IMR-90 (cell line): ENCODE results near the gene SH3D21. TPM values are rescaled to one million over a fixed set of nuclear protein-coding genes. Genes with fewer than 3 reads are reported as not detected.

ENCODE experiments used
- ATAC-seq: fragments of 200-7000 bp; cut with Tn5 transposase; 2 replicates; pipeline ENCODE4 v1.9.1; 2020; ENCODE audit warnings: low read depth, mild to moderate bottlenecking, moderate library complexity
- BruUV-seq: library from RNA; stranded (reverse); fragments of 400-500 nt; replicated peaks from 2 replicates; lab custom pipeline; 2021; lab: Mats Ljungman, UMichigan
- CTCF ChIA-PET: fragments of 300-600 bp; formaldehyde crosslinking; extraction: SDS; loops from one replicate; lab custom pipeline; 2021; ENCODE audit warnings: antibody characterized with exemption; lab: Yijun Ruan, JAX
- POLR2A ChIA-PET: fragments of 300-600 bp; sonication (Branson Sonifier 250); formaldehyde crosslinking; loops from one replicate; lab custom pipeline; 2022; ENCODE audit warnings: antibody characterized with exemption; ENCODE audit not compliant: unreplicated experiment; lab: Charles Lee
- DNase-seq: peaks from one replicate; pipeline ENCODE4 v3.0.0; 2013
- H2AFZ ChIP-seq: replicated peaks from 2 replicates; pipeline ENCODE3; 2013; ENCODE audit warnings: low read length, mild to moderate bottlenecking; ENCODE audit not compliant: poor library complexity
- H2AK5ac ChIP-seq: 2 replicates; pipeline ENCODE4 v1.6.1; 2013; ENCODE audit warnings: low read depth, low read length, inconsistent platforms
- H2AK9ac ChIP-seq: replicated peaks from 2 replicates; pipeline ENCODE3; 2013; ENCODE audit warnings: mild to moderate bottlenecking, low read depth, low read length, moderate library complexity; ENCODE audit not compliant: poor library complexity
- H2BK120ac ChIP-seq: 2 replicates; pipeline ENCODE4 v1.6.1; 2013; ENCODE audit warnings: low read depth, low read length, inconsistent platforms
- H2BK15ac ChIP-seq: 3 replicates; pipeline ENCODE4 v1.6.1; 2013; ENCODE audit warnings: low read depth, low read length, inconsistent platforms
- H2BK20ac ChIP-seq: 2 replicates; pipeline ENCODE4 v1.6.1; 2013; ENCODE audit warnings: low read depth, mild to moderate bottlenecking, inconsistent platforms, low read length, moderate library complexity
- H2BK5ac ChIP-seq: 2 replicates; pipeline ENCODE4 v1.6.1; 2013; ENCODE audit warnings: mild to moderate bottlenecking, low read depth, low read length, inconsistent platforms; ENCODE audit not compliant: poor library complexity, severe bottlenecking
- H3K14ac ChIP-seq: replicated peaks from 2 replicates; pipeline ENCODE4 v1.6.1; 2013; ENCODE audit warnings: low read depth, low read length, inconsistent platforms
- H3K18ac ChIP-seq: 2 replicates; pipeline ENCODE4 v1.6.1; 2013; ENCODE audit warnings: low read depth, low read length, control low read depth
- H3K23ac ChIP-seq: 2 replicates; pipeline ENCODE4 v1.6.1; 2013; ENCODE audit warnings: low read depth, low read length, inconsistent platforms
- H3K27ac ChIP-seq: 2 replicates; pipeline ENCODE4 v1.5.1; 2013; ENCODE audit warnings: mild to moderate bottlenecking, control low read depth, low read length; ENCODE audit not compliant: insufficient read depth
- H3K27me3 ChIP-seq: 2 replicates; pipeline ENCODE4 v1.6.1; 2013; ENCODE audit warnings: low read length; ENCODE audit not compliant: control insufficient read depth, insufficient read depth
- H3K36me3 ChIP-seq: 2 replicates; pipeline ENCODE4 v1.6.1; 2013; ENCODE audit warnings: low read length, mixed read lengths; ENCODE audit not compliant: control insufficient read depth, insufficient read depth
- H3K4ac ChIP-seq: 2 replicates; pipeline ENCODE4 v1.6.1; 2013; ENCODE audit warnings: low read depth, low read length, inconsistent platforms
- H3K4me1 ChIP-seq: 2 replicates; pipeline ENCODE4 v1.6.1; 2013; ENCODE audit warnings: low read length, mixed read lengths; ENCODE audit not compliant: control insufficient read depth, insufficient read depth
- H3K4me2 ChIP-seq: 2 replicates; pipeline ENCODE4 v1.6.1; 2013; ENCODE audit warnings: low read depth, mild to moderate bottlenecking, control low read depth, low read length, moderate library complexity
- H3K4me3 ChIP-seq: 2 replicates; pipeline ENCODE4 v1.5.1; 2013; ENCODE audit warnings: low read depth, mild to moderate bottlenecking, control low read depth, low read length, moderate library complexity; ENCODE audit not compliant: insufficient read depth
- H3K56ac ChIP-seq: 2 replicates; pipeline ENCODE4 v1.6.1; 2013; ENCODE audit warnings: low read length, inconsistent platforms; ENCODE audit not compliant: insufficient read depth; ENCODE audit errors: extremely low read depth
- H3K79me1 ChIP-seq, 2 experiments: 2 replicates each; pipeline ENCODE4 v1.6.1; 2013; ENCODE audit warnings: low read length in 2 of 2, inconsistent platforms in 1 of 2, low read depth in 1 of 2
- H3K9ac ChIP-seq: 2 replicates; pipeline ENCODE4 v1.6.1; 2013; ENCODE audit warnings: low read depth, low read length, control low read depth
- H3K9me1 ChIP-seq: 2 replicates; pipeline ENCODE4 v1.6.1; 2013; ENCODE audit warnings: low read length, inconsistent platforms; ENCODE audit not compliant: insufficient read depth
- H3K9me3 ChIP-seq: 2 replicates; pipeline ENCODE4 v1.6.1; 2013; ENCODE audit warnings: low read length; ENCODE audit not compliant: control insufficient read depth, insufficient read depth
- H4K20me1 ChIP-seq: 2 replicates; pipeline ENCODE4 v1.6.1; 2013; ENCODE audit warnings: low read length, inconsistent platforms; ENCODE audit not compliant: insufficient read depth
- H4K5ac ChIP-seq: 2 replicates; pipeline ENCODE4 v1.6.1; 2013; ENCODE audit warnings: mild to moderate bottlenecking, low read depth, low read length, control low read depth
- H4K8ac ChIP-seq, 2 experiments: 2 replicates each; pipeline ENCODE4 v1.6.1; 2013; ENCODE audit warnings: low read depth in 2 of 2, low read length in 2 of 2, control low read depth in 1 of 2, inconsistent platforms in 1 of 2
- H4K91ac ChIP-seq: 2 replicates; pipeline ENCODE4 v1.6.1; 2013; ENCODE audit warnings: low read depth, low read length, inconsistent platforms; ENCODE audit not compliant: insufficient read depth
- BHLHE40 ChIP-seq: fragments of 150-350 bp; IDR thresholded peaks from 2 replicates; pipeline ENCODE4 v1.6.1; 2016; ENCODE audit warnings: mild to moderate bottlenecking, low read depth, low read length
- CEBPB ChIP-seq: IDR thresholded peaks from 2 replicates; pipeline ENCODE4 v1.6.1; 2012; ENCODE audit warnings: low read depth, low read length, improper control_type of control experiment
- CHD1 ChIP-seq: IDR thresholded peaks from 2 replicates; pipeline ENCODE4 v1.6.1; 2012; ENCODE audit warnings: low read depth, low read length, improper control_type of control experiment
- CTCF ChIP-seq: conservative IDR thresholded peaks from 2 replicates; pipeline ENCODE4 v1.5.1; 2012; ENCODE audit warnings: mild to moderate bottlenecking, low read depth, low read length, improper control_type of control experiment
- MAFK ChIP-seq: IDR thresholded peaks from 2 replicates; pipeline ENCODE4 v1.6.1; 2012; ENCODE audit warnings: low read depth, low read length, improper control_type of control experiment
- MAZ ChIP-seq: IDR thresholded peaks from 2 replicates; pipeline ENCODE4 v1.6.1; 2012; ENCODE audit warnings: low read depth, mild to moderate bottlenecking, low read length, improper control_type of control experiment, moderate library complexity, borderline replicate concordance
- POLR2A ChIP-seq: IDR thresholded peaks from 2 replicates; pipeline ENCODE4 v1.6.1; 2012; ENCODE audit warnings: mild to moderate bottlenecking, low read depth, low read length
- RAD21 ChIP-seq: IDR thresholded peaks from 2 replicates; pipeline ENCODE4 v1.6.1; 2012; ENCODE audit warnings: low read length, improper control_type of control experiment
- RFX5 ChIP-seq: IDR thresholded peaks from 2 replicates; pipeline ENCODE4 v1.8.0; 2012; ENCODE audit warnings: low read depth, mild to moderate bottlenecking, low read length, moderate library complexity
- SMC3 ChIP-seq: fragments of 150-350 bp; IDR thresholded peaks from 2 replicates; pipeline ENCODE4 v1.6.1; 2016; ENCODE audit warnings: low read depth, mild to moderate bottlenecking, antibody characterized with exemption, low read length, moderate library complexity
- WGBS, 2 experiments: methylation state at CpG; one replicate each; pipeline versions ENCODE4 v1.1.5 to v1.1.7; 2013; ENCODE audit warnings: missing lambda C conversion rate in 2 of 2; ENCODE audit not compliant: insufficient read length in 1 of 2; ENCODE audit errors: extremely low coverage in 2 of 2; 5-methylcytosine and 5-hydroxymethylcytosine counted together
- dilution Hi-C: fragments of 300-500 bp; cut with HindIII; formaldehyde crosslinking; loops from one replicate; pipeline ENCODE4 v1.14.3; 2018; ENCODE audit warnings: low sequenced_read_pairs; ENCODE audit not compliant: unreplicated experiment
- in situ Hi-C: fragments of 300-500 bp; cut with MboI; formaldehyde crosslinking; loops from 3 replicates; pipeline ENCODE4 v1.14.3; 2019; ENCODE audit warnings: low sequenced_read_pairs, inconsistent platforms, mixed read lengths
- intact Hi-C: fragments of 100-400 bp; cut with micrococcal nuclease; formaldehyde crosslinking; loops from 2 replicates; pipeline ENCODE4 v1.10.0; 2022
- polyA plus RNA-seq, 3 experiments: library from polyadenylated mRNA; depleted of rRNA; stranded (reverse); fragments of >200 nt; gene quantifications; 2 replicates each; pipeline ENCODE4 v1.2.3, GENCODE V29; 2012; ENCODE audit warnings: low replicate concordance in 1 of 3
- total RNA-seq: library from RNA; depleted of rRNA; stranded (reverse); fragments of >200 nt; gene quantifications from 2 replicates; pipeline ENCODE4 v1.2.3, GENCODE V29; 2012
- TF ChIP-seq, protein P1 (sequence below): fragments of 150-350 bp; IDR thresholded peaks from 2 replicates; pipeline ENCODE4 v1.6.1; 2016; ENCODE audit warnings: low read depth, mild to moderate bottlenecking, low read length, moderate library complexity, borderline replicate concordance
- TF ChIP-seq, protein P2 (sequence below): fragments of 150-350 bp; IDR thresholded peaks from 2 replicates; pipeline ENCODE4 v1.6.1; 2017; ENCODE audit warnings: mild to moderate bottlenecking, antibody characterized with exemption, low read length, low read depth

The SH3D21 gene
- total and polyA plus RNA-seq, 2 of the 4 experiments (the other 2 are of a cell fraction) = 1.8 to 11.9 TPM

- no peak overlapping the region for H3K9ac ChIP-seq
- H4K20me1 ChIP-seq = peaks cover 18% of the 10 kb centered on the region
- H4K8ac ChIP-seq = no peak overlapping the region
- no peak overlapping the region for H4K5ac ChIP-seq
- no peak overlapping the region for H4K91ac ChIP-seq
- no peak overlapping the region for H2AFZ ChIP-seq
- H3K4me1 ChIP-seq = peaks cover 7% of the 10 kb centered on the region
- peaks cover 47% of the 10 kb centered on the region for H3K36me3 ChIP-seq
- H3K9me3 ChIP-seq = no peaks in the 10 kb centered on the region
- H2BK15ac ChIP-seq = no peak overlapping the region
- no peak overlapping the region for H3K23ac ChIP-seq
- intact Hi-C loops = no loop called here
- H3K27me3 ChIP-seq = no peaks in the 10 kb centered on the region
- in situ Hi-C loops = loop anchor here (5.0 kb wide), 2 partner anchors 135 to 180 kb away; no protein-coding TSS in a partner anchor
- no peak overlapping the region for H3K14ac ChIP-seq
- dilution Hi-C loops = no loop called here
- DNase-seq = no peak
- H3K27ac ChIP-seq = no peak overlapping the region
- H3K4me2 ChIP-seq = no peak overlapping the region
- no peak for TF ChIP-seq BHLHE40
- no peak for TF ChIP-seq MAZ
- TF ChIP-seq, protein P1, sequence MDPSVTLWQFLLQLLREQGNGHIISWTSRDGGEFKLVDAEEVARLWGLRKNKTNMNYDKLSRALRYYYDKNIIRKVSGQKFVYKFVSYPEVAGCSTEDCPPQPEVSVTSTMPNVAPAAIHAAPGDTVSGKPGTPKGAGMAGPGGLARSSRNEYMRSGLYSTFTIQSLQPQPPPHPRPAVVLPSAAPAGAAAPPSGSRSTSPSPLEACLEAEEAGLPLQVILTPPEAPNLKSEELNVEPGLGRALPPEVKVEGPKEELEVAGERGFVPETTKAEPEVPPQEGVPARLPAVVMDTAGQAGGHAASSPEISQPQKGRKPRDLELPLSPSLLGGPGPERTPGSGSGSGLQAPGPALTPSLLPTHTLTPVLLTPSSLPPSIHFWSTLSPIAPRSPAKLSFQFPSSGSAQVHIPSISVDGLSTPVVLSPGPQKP = no peak
- no peak for TF ChIP-seq MAFK
- no peak for TF ChIP-seq CHD1
- no peak for TF ChIP-seq CTCF
- TF ChIP-seq POLR2A = no peak
- TF ChIP-seq SMC3 = no peak
- TF ChIP-seq, protein P2, sequence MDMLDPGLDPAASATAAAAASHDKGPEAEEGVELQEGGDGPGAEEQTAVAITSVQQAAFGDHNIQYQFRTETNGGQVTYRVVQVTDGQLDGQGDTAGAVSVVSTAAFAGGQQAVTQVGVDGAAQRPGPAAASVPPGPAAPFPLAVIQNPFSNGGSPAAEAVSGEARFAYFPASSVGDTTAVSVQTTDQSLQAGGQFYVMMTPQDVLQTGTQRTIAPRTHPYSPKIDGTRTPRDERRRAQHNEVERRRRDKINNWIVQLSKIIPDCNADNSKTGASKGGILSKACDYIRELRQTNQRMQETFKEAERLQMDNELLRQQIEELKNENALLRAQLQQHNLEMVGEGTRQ = no peak
- no peak for TF ChIP-seq CEBPB
- TF ChIP-seq RAD21 = no peak
- no peak for TF ChIP-seq RFX5
- BruUV-seq = TSS peak; percentile 91
- no peak for ATAC-seq
- no peak overlapping the region for H2BK120ac ChIP-seq
- CTCF ChIA-PET = interaction anchor here (1.1 kb wide), 1 partner anchor 138 kb away, joined by 4 read pairs; the partner anchor contains the start of gene TRAPPC3
- H3K4me3 ChIP-seq = no peak overlapping the region
- no peak overlapping the region for H3K56ac ChIP-seq
- H3K18ac ChIP-seq = no peak overlapping the region
- H2BK5ac ChIP-seq = no peak overlapping the region
- no peak overlapping the region for H2AK5ac ChIP-seq
- H2BK20ac ChIP-seq = no peak overlapping the region
- WGBS, 2 experiments = 100% methylated on average over 3 of the region's 13 CpGs; no CpG with 5 or more reads in 1 of the 2 experiments
- no peaks in the 10 kb centered on the region for H3K9me1 ChIP-seq
- POLR2A ChIA-PET = no interaction called here
- peaks cover 42% of the 10 kb centered on the region in 2 experiments for H3K79me1 ChIP-seq
- H3K4ac ChIP-seq = no peak overlapping the region
- H2AK9ac ChIP-seq = no peak overlapping the region
Observed at GRCh38 chr1:36286802-36287201, 19.4 kb upstream of the SH3D21 start.
